Endothelial cell of umbilical vein (primary cell): ENCODE data around the gene GRIN3A.

ENCODE experiments used
- JUN ChIP-seq: IDR thresholded peaks from 2 replicates; pipeline ENCODE4 v1.6.1; 2011; ENCODE audit warnings: borderline replicate concordance, low read depth; ENCODE audit not compliant: insufficient read length, insufficient read depth
- POLR2A ChIP-seq: IDR thresholded peaks from 2 replicates; pipeline ENCODE4 v1.6.1; 2012; ENCODE audit warnings: low read depth, mild to moderate bottlenecking, control low read depth, low read length
- POLR2AphosphoS5 ChIP-seq: IDR thresholded peaks from 2 replicates; pipeline ENCODE4 v1.6.1; 2012; ENCODE audit warnings: low read depth, mild to moderate bottlenecking, control low read depth, low read length, moderate library complexity; ENCODE audit not compliant: insufficient read depth
- TF ChIP-seq, protein P1 (sequence below), 2 donors: IDR thresholded peaks; 1 replicate in 1 of 2; 2 replicates in 1 of 2; pipeline ENCODE4 v1.5.1; 2011; ENCODE audit warnings: low read length in 2 of 2, mild to moderate bottlenecking in 2 of 2, moderate library complexity in 2 of 2, control low read depth in 1 of 2, inconsistent platforms in 1 of 2, low read depth in 1 of 2; ENCODE audit not compliant: insufficient read depth in 1 of 2; ENCODE audit errors: extremely low read depth in 1 of 2
- TF ChIP-seq, protein P2 (sequence below): IDR thresholded peaks from 2 replicates; pipeline ENCODE4 v1.6.1; 2011; ENCODE audit not compliant: insufficient read depth, insufficient read length

DNA sequence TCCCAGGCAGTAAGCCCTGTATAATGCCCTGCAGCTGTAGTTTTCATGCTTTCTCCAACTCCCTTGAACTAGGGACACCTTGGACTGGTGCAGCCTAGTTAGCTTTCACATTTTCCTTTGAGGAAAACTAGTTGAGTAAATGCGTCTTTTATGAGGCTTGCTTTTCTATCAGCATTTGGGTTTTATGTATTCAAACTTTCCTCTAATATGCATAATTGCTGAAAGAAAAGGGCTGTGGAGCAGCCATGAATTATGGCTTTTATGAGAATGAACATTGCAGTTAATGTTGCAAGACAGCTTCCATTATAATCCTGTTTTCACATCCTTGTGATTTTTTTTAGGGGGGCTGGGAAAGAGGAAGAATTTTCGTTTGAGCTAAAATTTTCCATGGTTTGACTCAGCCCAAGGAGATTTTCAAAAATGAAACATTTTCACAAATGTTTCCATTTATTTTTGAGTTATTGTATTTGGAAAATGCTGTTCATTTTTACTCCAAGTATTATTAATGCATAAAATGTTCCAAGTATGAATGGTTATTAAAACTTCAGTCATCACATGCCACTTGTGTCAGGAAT is 85.8 kb downstream of the GRIN3A start:
- TF ChIP-seq, protein P1, sequence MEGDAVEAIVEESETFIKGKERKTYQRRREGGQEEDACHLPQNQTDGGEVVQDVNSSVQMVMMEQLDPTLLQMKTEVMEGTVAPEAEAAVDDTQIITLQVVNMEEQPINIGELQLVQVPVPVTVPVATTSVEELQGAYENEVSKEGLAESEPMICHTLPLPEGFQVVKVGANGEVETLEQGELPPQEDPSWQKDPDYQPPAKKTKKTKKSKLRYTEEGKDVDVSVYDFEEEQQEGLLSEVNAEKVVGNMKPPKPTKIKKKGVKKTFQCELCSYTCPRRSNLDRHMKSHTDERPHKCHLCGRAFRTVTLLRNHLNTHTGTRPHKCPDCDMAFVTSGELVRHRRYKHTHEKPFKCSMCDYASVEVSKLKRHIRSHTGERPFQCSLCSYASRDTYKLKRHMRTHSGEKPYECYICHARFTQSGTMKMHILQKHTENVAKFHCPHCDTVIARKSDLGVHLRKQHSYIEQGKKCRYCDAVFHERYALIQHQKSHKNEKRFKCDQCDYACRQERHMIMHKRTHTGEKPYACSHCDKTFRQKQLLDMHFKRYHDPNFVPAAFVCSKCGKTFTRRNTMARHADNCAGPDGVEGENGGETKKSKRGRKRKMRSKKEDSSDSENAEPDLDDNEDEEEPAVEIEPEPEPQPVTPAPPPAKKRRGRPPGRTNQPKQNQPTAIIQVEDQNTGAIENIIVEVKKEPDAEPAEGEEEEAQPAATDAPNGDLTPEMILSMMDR (IDR thresholded peaks at IDR 0.05; ENCODE audit: extremely low read depth in 1 of 2, insufficient read depth in 1 of 2, low read depth in 1 of 2, low read length in 2 of 2) = no peak
- TF ChIP-seq POLR2A (no peak), JUN (no peak), POLR2AphosphoS5 (no peak)
- TF ChIP-seq, protein P2, sequence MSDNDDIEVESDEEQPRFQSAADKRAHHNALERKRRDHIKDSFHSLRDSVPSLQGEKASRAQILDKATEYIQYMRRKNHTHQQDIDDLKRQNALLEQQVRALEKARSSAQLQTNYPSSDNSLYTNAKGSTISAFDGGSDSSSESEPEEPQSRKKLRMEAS = no peak
